CD4-positive, alpha-beta memory T cell (primary cell): Measurements from ENCODE around the gene GULP1. TPM values are rescaled to one million over a fixed set of nuclear protein-coding genes. Genes with fewer than 3 reads are reported as not detected.
"Not testable (repeated sequence)": the region's sequence is repeated elsewhere in the genome, so short reads cannot be mapped to it uniquely, and the experiment has no call there.

Experiments
- CTCF ChIA-PET: fragments of 350-600 bp; sonication (Branson Sonifier 250); formaldehyde crosslinking; loops from one replicate; lab custom pipeline; 2021; ENCODE audit warnings: inconsistent platforms; ENCODE audit not compliant: partially characterized antibody; lab: Charles Lee
- POLR2A ChIA-PET: fragments of 350-600 bp; sonication (Branson Sonifier 250); formaldehyde crosslinking; loops from one replicate; lab custom pipeline; 2021; ENCODE audit not compliant: partially characterized antibody; lab: Charles Lee
- DNase-seq, 5 donors: peaks; one replicate each; pipeline versions ENCODE4 v3.0.0 to v3.0.0-alpha.2; 2020 to 2022; ENCODE audit warnings: mixed read lengths in 1 of 5
- H3K27ac ChIP-seq: one replicate; pipeline ENCODE4 v1.7.0; 2013; ENCODE audit warnings: low read depth, low read length
- H3K27me3 ChIP-seq: 2 replicates; pipeline ENCODE4 v1.7.0; 2013; ENCODE audit warnings: mild to moderate bottlenecking, low read length, moderate library complexity; ENCODE audit not compliant: insufficient read depth
- H3K36me3 ChIP-seq: 2 replicates; pipeline ENCODE4 v1.7.0; 2013; ENCODE audit warnings: mild to moderate bottlenecking, low read length, moderate library complexity; ENCODE audit not compliant: insufficient read depth
- H3K4me1 ChIP-seq: 2 replicates; pipeline ENCODE4 v1.7.0; 2013; ENCODE audit warnings: mild to moderate bottlenecking, low read length, moderate library complexity; ENCODE audit not compliant: insufficient read depth
- H3K4me3 ChIP-seq, 2 donors: one replicate each; pipeline ENCODE4 v1.7.0; 2013; ENCODE audit warnings: low read length in 2 of 2, mild to moderate bottlenecking in 1 of 2
- H3K9me3 ChIP-seq, 2 donors: one replicate each; pipeline ENCODE4 v1.7.0; 2013; ENCODE audit warnings: low read length in 2 of 2, control low read depth in 1 of 2; ENCODE audit not compliant: control insufficient read depth in 1 of 2
- H3K27ac Mint-ChIP-seq, 7 donors: one replicate each; pipeline ENCODE4 v1.8.0; 2020 to 2021; ENCODE audit warnings: mixed read lengths in 7 of 7, mild to moderate bottlenecking in 6 of 7, inconsistent platforms in 3 of 7, moderate library complexity in 3 of 7
- H3K27me3 Mint-ChIP-seq, 2 donors: one replicate each; pipeline ENCODE4 v1.8.0; 2020 to 2021; ENCODE audit warnings: mixed read lengths in 2 of 2
- H3K36me3 Mint-ChIP-seq, 2 donors: one replicate each; pipeline ENCODE4 v1.8.0; 2020 to 2021; ENCODE audit warnings: mixed read lengths in 2 of 2, inconsistent platforms in 1 of 2, mild to moderate bottlenecking in 1 of 2
- H3K4me1 Mint-ChIP-seq, 4 donors: one replicate each; pipeline ENCODE4 v1.8.0; 2020 to 2021; ENCODE audit warnings: mixed read lengths in 4 of 4, mild to moderate bottlenecking in 1 of 4
- H3K4me3 Mint-ChIP-seq, 8 donors: one replicate each; pipeline ENCODE4 v1.8.0; 2020 to 2021; ENCODE audit warnings: mixed read lengths in 8 of 8, mild to moderate bottlenecking in 7 of 8, moderate library complexity in 6 of 8, inconsistent platforms in 3 of 8
- H3K9me3 Mint-ChIP-seq, 8 donors: one replicate each; pipeline ENCODE4 v1.8.0; 2020 to 2021; ENCODE audit warnings: mixed read lengths in 8 of 8, mild to moderate bottlenecking in 5 of 8, inconsistent platforms in 3 of 8, moderate library complexity in 1 of 8
- intact Hi-C: fragments of 100-400 bp; cut with micrococcal nuclease; formaldehyde crosslinking; loops from one replicate; pipeline ENCODE4 v1.15.1; 2023
- polyA plus RNA-seq, 2 donors: library from polyadenylated mRNA; unstranded; fragments of 300-500 nt; fragmentation: Illumina TruSeq; gene quantifications; one replicate each; pipeline ENCODE4 v1.2.3, GENCODE V29; 2021
- total RNA-seq, 2 experiments: library from RNA; stranded (reverse); gene quantifications; one replicate each; pipeline ENCODE4 v1.2.3, GENCODE V29; 2021

The GULP1 gene
- total and polyA plus RNA-seq, 4 experiments from 2014 or later: not detected

DNA sequence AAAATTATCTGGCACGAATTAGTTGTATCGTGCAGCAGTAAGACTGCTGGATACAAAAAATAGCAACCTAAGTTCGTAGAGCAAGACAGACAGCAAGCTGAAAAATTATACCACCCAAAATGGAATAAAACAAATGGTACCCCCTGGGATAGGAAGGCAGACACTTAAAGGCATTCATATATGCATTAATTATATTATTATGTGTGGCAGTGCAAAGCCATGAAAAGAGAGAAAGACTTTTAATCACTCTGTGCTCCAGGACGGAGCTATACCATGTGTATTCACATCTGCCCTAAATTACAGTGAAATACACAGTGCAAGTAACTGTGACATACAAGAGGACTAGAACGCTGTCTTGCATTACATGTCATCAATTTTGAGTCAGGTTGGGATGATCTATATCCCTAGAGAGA is 235.9 kb downstream of the GULP1 start:
- Histone ChIP-seq H3K4me3 (no peak overlapping the region), H3K4me1 (no peaks in the 10 kb centered on the region), H3K9me3 (no peaks in the 10 kb centered on the region), H3K27ac (no peak overlapping the region), H3K36me3 (no peaks in the 10 kb centered on the region), H3K27me3 (no peaks in the 10 kb centered on the region)
- no peak for DNase-seq
- CTCF ChIA-PET: no interaction called here
- H3K4me3 Mint-ChIP-seq: no peak overlapping the region
- no peaks in the 10 kb centered on the region for H3K27me3 Mint-ChIP-seq
- POLR2A ChIA-PET: no interaction called here
- no peak overlapping the region for H3K27ac Mint-ChIP-seq
- H3K36me3 Mint-ChIP-seq: no peaks in the 10 kb centered on the region
- no peaks in the 10 kb centered on the region for H3K9me3 Mint-ChIP-seq
- intact Hi-C loops: no loop called here
- no peaks in the 10 kb centered on the region for H3K4me1 Mint-ChIP-seq

DNA sequence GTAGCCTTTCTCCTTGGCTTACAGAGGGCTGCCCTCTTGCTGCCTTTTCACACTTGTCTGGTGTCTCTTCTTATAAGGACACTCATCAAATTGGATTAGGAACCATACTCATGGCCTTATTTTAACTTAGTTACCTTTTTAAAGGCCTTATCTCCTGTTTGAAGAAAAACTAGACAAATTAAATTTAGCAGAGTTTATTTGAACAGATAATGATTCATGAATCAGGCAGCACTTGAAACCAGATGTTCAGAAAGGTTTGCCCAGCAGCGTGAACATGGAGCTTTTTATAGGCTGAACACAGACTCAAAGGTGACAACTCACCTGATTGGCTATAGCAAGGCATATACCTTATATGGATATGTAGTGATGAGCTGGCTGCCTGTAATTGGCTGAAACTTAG is 238.0 kb downstream of the GULP1 start:
- Histone ChIP-seq H3K9me3 (no peaks in the 10 kb centered on the region), H3K4me3 (no peak overlapping the region), H3K36me3 (no peaks in the 10 kb centered on the region), H3K27me3 (no peaks in the 10 kb centered on the region), H3K27ac (no peak overlapping the region), H3K4me1 (no peaks in the 10 kb centered on the region)
- Mint-ChIP-seq H3K4me3 (no peak overlapping the region), H3K27ac (no peak overlapping the region), H3K27me3 (no peaks in the 10 kb centered on the region), H3K36me3 (no peaks in the 10 kb centered on the region), H3K4me1 (no peaks in the 10 kb centered on the region), H3K9me3 (no peaks in the 10 kb centered on the region)
- ChIA-PET CTCF (no interaction called here), POLR2A (no interaction called here)
- intact Hi-C loops: no loop called here
- no peak for DNase-seq

DNA sequence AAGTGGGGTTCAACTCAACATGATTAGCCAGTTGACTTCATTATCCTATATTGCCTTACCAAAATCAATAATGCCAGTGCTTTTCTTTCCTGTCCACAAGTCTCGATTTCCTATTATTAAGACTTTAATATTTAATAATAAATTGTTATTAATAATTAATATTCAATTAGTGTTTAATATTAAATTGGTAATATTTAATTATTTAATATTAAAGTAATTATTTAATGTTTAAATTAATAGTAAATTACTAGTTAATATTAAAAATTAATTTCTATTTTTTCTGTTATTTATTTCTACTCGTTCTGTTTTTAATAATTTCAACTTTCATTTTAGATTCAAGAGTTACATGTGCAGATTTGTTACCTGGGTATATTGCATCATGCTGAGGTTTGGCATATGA is 243.2 kb downstream of the GULP1 start:
- ChIA-PET CTCF (no interaction called here), POLR2A (no interaction called here)
- no peak overlapping the region for H3K27ac ChIP-seq
- H3K9me3 ChIP-seq: no peaks in the 10 kb centered on the region
- H3K4me1 ChIP-seq: no peaks in the 10 kb centered on the region
- Mint-ChIP-seq H3K4me1 (no peaks in the 10 kb centered on the region), H3K4me3 (no peak overlapping the region), H3K27ac (no peak overlapping the region), H3K36me3 (no peaks in the 10 kb centered on the region), H3K9me3 (no peaks in the 10 kb centered on the region), H3K27me3 (no peaks in the 10 kb centered on the region)
- no peaks in the 10 kb centered on the region for H3K36me3 ChIP-seq
- no peak overlapping the region for H3K4me3 ChIP-seq
- intact Hi-C loops: no loop called here
- H3K27me3 ChIP-seq: no peaks in the 10 kb centered on the region
- no peak for DNase-seq

DNA sequence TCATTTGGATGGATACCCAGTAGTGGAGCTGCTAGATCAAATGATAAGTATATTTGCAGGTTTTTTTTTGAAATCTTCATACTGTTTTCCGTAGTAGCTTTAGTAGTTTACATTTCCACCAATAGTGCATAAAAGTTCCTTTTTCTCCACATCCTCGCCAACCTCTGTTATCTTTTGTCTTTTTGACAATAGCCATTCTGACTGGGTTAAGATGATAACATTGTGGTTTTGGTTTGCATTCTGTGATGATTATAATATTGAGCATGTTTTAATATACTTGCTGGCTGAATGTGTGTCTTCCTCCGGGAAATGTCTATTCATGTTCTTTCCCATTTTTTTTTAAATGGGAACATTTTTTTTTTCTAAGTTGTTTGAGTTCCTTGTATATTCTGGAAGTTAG is 260.0 kb downstream of the GULP1 start:
- no peaks in the 10 kb centered on the region for H3K4me1 ChIP-seq
- no peaks in the 10 kb centered on the region for H3K27me3 Mint-ChIP-seq
- POLR2A ChIA-PET: no interaction called here
- H3K27ac Mint-ChIP-seq: no peak overlapping the region
- no peak overlapping the region for H3K27ac ChIP-seq
- no peak for DNase-seq
- peaks cover 0 to 6% (median 0%) of the 10 kb centered on the region in 8 donors for H3K9me3 Mint-ChIP-seq
- CTCF ChIA-PET: no interaction called here
- H3K36me3 ChIP-seq: no peaks in the 10 kb centered on the region
- no peak overlapping the region for H3K4me3 Mint-ChIP-seq
- H3K9me3 ChIP-seq: no peaks in the 10 kb centered on the region
- intact Hi-C loops: no loop called here
- no peak overlapping the region for H3K4me3 ChIP-seq
- no peaks in the 10 kb centered on the region for H3K36me3 Mint-ChIP-seq
- H3K27me3 ChIP-seq: no peaks in the 10 kb centered on the region
- peaks cover 0 to 1% (median 0%) of the 10 kb centered on the region in 4 donors for H3K4me1 Mint-ChIP-seq

DNA sequence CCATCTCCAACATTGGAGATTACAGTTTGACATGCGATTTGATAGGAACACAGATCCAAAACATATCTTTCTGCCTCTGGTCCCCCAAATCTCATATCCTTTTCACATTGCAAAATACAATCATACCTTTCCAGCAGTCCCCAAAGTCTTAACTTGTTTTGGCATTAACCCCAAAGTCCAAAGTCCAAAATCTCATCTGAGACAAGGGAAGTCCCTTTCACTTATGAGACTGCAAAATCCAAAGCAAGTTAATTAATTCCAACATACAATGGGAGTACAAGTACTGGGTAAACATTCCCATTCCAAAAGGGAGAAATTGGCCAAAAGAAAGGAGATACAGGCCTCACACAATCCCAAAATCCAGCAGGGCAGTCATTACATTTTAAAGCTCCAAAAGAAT is 265.4 kb downstream of the GULP1 start:
- Histone ChIP-seq H3K9me3 (no peaks in the 10 kb centered on the region), H3K4me1 (no peaks in the 10 kb centered on the region), H3K36me3 (no peaks in the 10 kb centered on the region), H3K4me3 (no peak overlapping the region), H3K27ac (no peak overlapping the region), H3K27me3 (no peaks in the 10 kb centered on the region)
- Mint-ChIP-seq H3K4me1 (no peaks in the 10 kb centered on the region), H3K4me3 (no peak overlapping the region), H3K36me3 (no peaks in the 10 kb centered on the region), H3K27ac (no peak overlapping the region), H3K9me3 (peaks cover 0 to 33% (median 12%) of the 10 kb centered on the region in 8 donors), H3K27me3 (no peaks in the 10 kb centered on the region)
- POLR2A ChIA-PET: no interaction called here
- no peak for DNase-seq
- intact Hi-C loops: no loop called here
- CTCF ChIA-PET: no interaction called here

DNA sequence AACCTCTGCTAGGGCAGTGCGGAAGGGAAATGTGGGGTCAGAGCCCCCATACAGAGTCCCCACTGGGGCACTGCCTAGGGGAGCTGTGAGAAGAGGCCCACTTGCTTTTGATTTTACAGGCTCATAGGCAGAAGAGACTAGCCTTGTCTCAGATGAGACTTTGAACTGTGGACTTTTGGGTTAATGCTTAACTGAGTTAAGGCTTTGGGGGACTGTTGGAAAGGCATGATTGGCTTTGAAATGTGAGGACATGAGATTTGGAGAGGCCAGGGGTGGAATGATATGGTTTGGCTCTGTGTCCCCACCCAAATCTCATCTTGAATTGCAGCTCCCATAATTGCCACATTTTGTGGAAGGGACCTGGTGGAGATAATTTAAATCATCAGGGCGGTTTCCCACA is 267.8 kb downstream of the GULP1 start:
- H3K36me3 ChIP-seq, intact Hi-C loops, H3K27me3 Mint-ChIP-seq, H3K9me3 ChIP-seq, H3K4me1 Mint-ChIP-seq, H3K27me3 ChIP-seq, H3K36me3 Mint-ChIP-seq, H3K4me3 ChIP-seq, CTCF ChIA-PET, POLR2A ChIA-PET, H3K27ac Mint-ChIP-seq, H3K4me3 Mint-ChIP-seq, DNase-seq, H3K4me1 ChIP-seq, H3K27ac ChIP-seq: not testable (repeated sequence)
- peaks cover 0 to 33% (median 12%) of the 10 kb centered on the region in 8 donors for H3K9me3 Mint-ChIP-seq

DNA sequence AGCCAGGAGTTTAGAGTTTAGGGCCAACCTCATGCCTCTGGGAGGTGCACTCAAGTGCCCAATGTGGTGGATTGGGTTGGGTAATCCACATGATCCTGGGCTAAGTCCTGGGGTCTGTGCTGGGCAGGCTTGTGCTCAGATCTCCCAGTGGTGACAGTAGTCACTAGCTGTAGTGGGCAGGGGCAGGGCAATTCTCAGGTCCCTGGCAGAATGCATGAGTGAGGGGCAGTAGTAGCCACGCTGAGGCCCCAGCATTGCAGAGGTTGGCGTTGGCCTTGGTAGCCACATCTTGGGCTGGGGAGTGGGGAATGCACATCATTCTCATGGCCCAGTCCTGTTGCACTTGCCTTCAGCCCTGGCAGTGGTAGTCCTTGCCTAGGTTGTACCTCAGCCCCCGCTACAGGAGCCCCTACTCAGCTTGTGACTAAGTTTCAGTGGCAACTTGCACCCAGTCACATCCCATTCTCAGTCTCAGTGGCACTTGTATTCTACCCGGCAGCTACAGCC is 269.9 kb downstream of the GULP1 start:
- Mint-ChIP-seq H3K36me3 (no peaks in the 10 kb centered on the region), H3K27me3 (no peaks in the 10 kb centered on the region), H3K4me1 (no peaks in the 10 kb centered on the region), H3K27ac (no peak overlapping the region), H3K9me3 (peaks cover 0 to 29% (median 12%) of the 10 kb centered on the region in 8 donors), H3K4me3 (no peak overlapping the region)
- Histone ChIP-seq H3K27me3 (no peaks in the 10 kb centered on the region), H3K27ac (no peak overlapping the region), H3K9me3 (no peaks in the 10 kb centered on the region), H3K4me1 (no peaks in the 10 kb centered on the region), H3K36me3 (no peaks in the 10 kb centered on the region), H3K4me3 (no peak overlapping the region)
- CTCF ChIA-PET: no interaction called here
- no peak for DNase-seq
- POLR2A ChIA-PET: no interaction called here
- intact Hi-C loops: no loop called here
